GM21423 (cell line): ENCODE data around the gene PLCB4.

Experiments used
- ATAC-seq: cut with Tn5 transposase; IDR thresholded peaks from one replicate; pipeline ENCODE4 v1.9.1; 2021; ENCODE audit warnings: mild to moderate bottlenecking, moderate library complexity; ENCODE audit not compliant: unreplicated experiment

The PLCB4 gene

GRCh38 chr20:9212735-9213134 lies 143.8 kb downstream of the PLCB4 start:
- ATAC-seq = no peak

GRCh38 chr20:9214685-9215084 lies 145.8 kb downstream of the PLCB4 start:
- ATAC-seq = no peak

GRCh38 chr20:9215539-9215938 lies 146.7 kb downstream of the PLCB4 start:
- no peak for ATAC-seq

GRCh38 chr20:9218531-9218961 lies 149.7 kb downstream of the PLCB4 start:
- ATAC-seq = no peak

GRCh38 chr20:9220874-9221547 lies 152.1 kb downstream of the PLCB4 start:
- no peak for ATAC-seq

- no peak for ATAC-seq
Measured at GRCh38 chr20:9223296-9223695, 154.4 kb downstream of the PLCB4 start.

GRCh38 chr20:9225879-9226278 lies 157.0 kb downstream of the PLCB4 start:
- no peak for ATAC-seq

GRCh38 chr20:9227896-9228615 lies 159.2 kb downstream of the PLCB4 start:
- no peak for ATAC-seq

GRCh38 chr20:9228774-9229450 lies 160.0 kb downstream of the PLCB4 start:
- no peak for ATAC-seq

GRCh38 chr20:9230406-9230805 lies 161.5 kb downstream of the PLCB4 start:
- ATAC-seq = no peak

- ATAC-seq = no peak
Measured at GRCh38 chr20:9233804-9234203, 164.9 kb downstream of the PLCB4 start.

- ATAC-seq = no peak
Measured at GRCh38 chr20:9235518-9235917, 166.6 kb downstream of the PLCB4 start.

GRCh38 chr20:9236458-9236857 lies 167.6 kb downstream of the PLCB4 start:
- no peak for ATAC-seq

- no peak for ATAC-seq
Measured at GRCh38 chr20:9241232-9241692, 172.4 kb downstream of the PLCB4 start.

GRCh38 chr20:9241721-9242427 lies 173.0 kb downstream of the PLCB4 start:
- no peak for ATAC-seq

GRCh38 chr20:9243986-9244385 lies 175.1 kb downstream of the PLCB4 start:
- ATAC-seq = no peak

- ATAC-seq = no peak
Measured at GRCh38 chr20:9244811-9245210, 175.9 kb downstream of the PLCB4 start.

GRCh38 chr20:9246731-9247130 lies 177.8 kb downstream of the PLCB4 start:
- ATAC-seq = no peak

GRCh38 chr20:9250511-9250910 lies 181.6 kb downstream of the PLCB4 start:
- no peak for ATAC-seq

- no peak for ATAC-seq
Measured at GRCh38 chr20:9253006-9253539, 184.2 kb downstream of the PLCB4 start.

GRCh38 chr20:9255171-9255570 lies 186.3 kb downstream of the PLCB4 start:
- no peak for ATAC-seq
